H9 (cell line): ENCODE measurements around the gene LIN28B. TPM values are rescaled to one million over a fixed set of nuclear protein-coding genes. Genes with fewer than 3 reads are reported as not detected.
A peak's percentile ranks its signal among the peaks of the same experiment; 100 is the strongest.

ENCODE experiments used
- DNase-seq: peaks from one replicate; pipeline ENCODE4 v3.0.0-alpha.2; 2017
- H2AFZ ChIP-seq: one replicate; pipeline ENCODE4 v1.6.1; 2013; ENCODE audit warnings: mild to moderate bottlenecking, low read length, control low read depth, moderate library complexity
- H2AK5ac ChIP-seq: 2 replicates; pipeline ENCODE4 v1.6.1; 2013; ENCODE audit warnings: low read length, control low read depth, mixed read lengths; ENCODE audit not compliant: insufficient read length
- H2BK120ac ChIP-seq: one replicate; pipeline ENCODE4 v1.6.1; 2013; ENCODE audit warnings: low read depth, mild to moderate bottlenecking, low read length, control low read depth, inconsistent platforms; ENCODE audit not compliant: poor library complexity, severe bottlenecking
- H2BK12ac ChIP-seq: 2 replicates; pipeline ENCODE4 v1.6.1; 2013; ENCODE audit warnings: low read length, control low read depth, mixed read lengths, low read depth; ENCODE audit not compliant: insufficient read length
- H2BK15ac ChIP-seq: 2 replicates; pipeline ENCODE4 v1.6.1; 2013; ENCODE audit warnings: low read depth, low read length, control low read depth
- H2BK20ac ChIP-seq: one replicate; pipeline ENCODE4 v1.6.1; 2013; ENCODE audit warnings: low read depth, mild to moderate bottlenecking, low read length, control low read depth, inconsistent platforms; ENCODE audit not compliant: poor library complexity, severe bottlenecking
- H2BK5ac ChIP-seq: 2 replicates; pipeline ENCODE4 v1.6.1; 2013; ENCODE audit warnings: low read length, control low read depth, mixed read lengths; ENCODE audit not compliant: insufficient read length
- H3K14ac ChIP-seq: 2 replicates; pipeline ENCODE4 v1.6.1; 2013; ENCODE audit warnings: low read length, control low read depth; ENCODE audit not compliant: insufficient read depth
- H3K18ac ChIP-seq: 2 replicates; pipeline ENCODE4 v1.6.1; 2013; ENCODE audit warnings: low read depth, mild to moderate bottlenecking, mixed read lengths, low read length, control low read depth; ENCODE audit not compliant: insufficient read length
- H3K23ac ChIP-seq: 2 replicates; pipeline ENCODE4 v1.6.1; 2013; ENCODE audit warnings: low read length, control low read depth, mixed read lengths, low read depth; ENCODE audit not compliant: insufficient read length
- H3K23me2 ChIP-seq: 2 replicates; pipeline ENCODE4 v1.6.1; 2013; ENCODE audit warnings: low read depth, mild to moderate bottlenecking, mixed read lengths, low read length, control low read depth; ENCODE audit not compliant: insufficient read length, poor library complexity, severe bottlenecking
- H3K27ac ChIP-seq: 2 replicates; pipeline ENCODE4 v1.5.1; 2013; ENCODE audit warnings: low read length, control low read depth, mixed read lengths, low read depth; ENCODE audit not compliant: insufficient read length
- H3K27me3 ChIP-seq: 2 replicates; pipeline ENCODE4 v1.6.1; 2013; ENCODE audit warnings: low read length, control low read depth, inconsistent platforms; ENCODE audit not compliant: insufficient read depth
- H3K4ac ChIP-seq: 2 replicates; pipeline ENCODE4 v1.6.1; 2013; ENCODE audit warnings: low read depth, mild to moderate bottlenecking, control low read depth, inconsistent platforms, low read length, moderate library complexity
- H3K4me1 ChIP-seq: 2 replicates; pipeline ENCODE4 v1.6.1; 2013; ENCODE audit warnings: low read length, control low read depth, inconsistent platforms; ENCODE audit not compliant: insufficient read depth
- H3K4me2 ChIP-seq: 2 replicates; pipeline ENCODE4 v1.6.1; 2013; ENCODE audit warnings: low read length, control low read depth, mixed read lengths; ENCODE audit not compliant: insufficient read length, insufficient read depth
- H3K56ac ChIP-seq: 2 replicates; pipeline ENCODE4 v1.6.1; 2013; ENCODE audit warnings: low read depth, mild to moderate bottlenecking, mixed read lengths, low read length, control low read depth; ENCODE audit not compliant: insufficient read length
- H3K79me1 ChIP-seq: 2 replicates; pipeline ENCODE4 v1.6.1; 2013; ENCODE audit warnings: low read depth, mild to moderate bottlenecking, moderate library complexity, low read length, control low read depth, inconsistent platforms; ENCODE audit not compliant: insufficient read depth, poor library complexity, severe bottlenecking
- H3K79me2 ChIP-seq: 2 replicates; pipeline ENCODE4 v1.6.1; 2013; ENCODE audit warnings: low read length, control low read depth, inconsistent platforms; ENCODE audit not compliant: insufficient read depth
- H3K9ac ChIP-seq: 2 replicates; pipeline ENCODE4 v1.6.1; 2013; ENCODE audit warnings: low read length, control low read depth, mixed read lengths; ENCODE audit not compliant: insufficient read length; ENCODE audit errors: extremely low read depth
- H3K9me3 ChIP-seq: one replicate; pipeline ENCODE4 v1.6.1; 2013; ENCODE audit warnings: low read depth, low read length, inconsistent platforms; ENCODE audit not compliant: control insufficient read depth
- H3T11ph ChIP-seq: one replicate; pipeline ENCODE4 v1.6.1; 2013; ENCODE audit warnings: mild to moderate bottlenecking, low read length, control low read depth, inconsistent platforms
- H4K20me1 ChIP-seq: one replicate; pipeline ENCODE4 v1.6.1; 2013; ENCODE audit not compliant: control insufficient read depth, insufficient read length, insufficient read depth
- H4K5ac ChIP-seq: 2 replicates; pipeline ENCODE4 v1.6.1; 2013; ENCODE audit warnings: low read depth, mild to moderate bottlenecking, mixed read lengths, low read length, control low read depth; ENCODE audit not compliant: insufficient read length
- H4K8ac ChIP-seq: replicated peaks from 2 replicates; pipeline ENCODE4 v1.6.1; 2013; ENCODE audit warnings: low read length, control low read depth, mixed read lengths, low read depth; ENCODE audit not compliant: insufficient read length
- H4K91ac ChIP-seq: 2 replicates; pipeline ENCODE4 v1.6.1; 2013; ENCODE audit warnings: low read depth, mild to moderate bottlenecking, moderate library complexity, mixed read lengths, low read length, control low read depth; ENCODE audit not compliant: insufficient read length
- H3K27ac Mint-ChIP-seq, 3 experiments: 2 replicates in 2 of 3; 3 replicates in 1 of 3; pipeline ENCODE4 v1.8.0; 2020 to 2021; ENCODE audit warnings: mixed read lengths in 3 of 3, mild to moderate bottlenecking in 1 of 3, moderate library complexity in 1 of 3
- H3K27me3 Mint-ChIP-seq: 2 replicates; pipeline ENCODE4 v1.8.0; 2021; ENCODE audit warnings: low read depth, mild to moderate bottlenecking, moderate library complexity, mixed read lengths
- H3K36me3 Mint-ChIP-seq, 3 experiments: 2 replicates in 2 of 3; 3 replicates in 1 of 3; pipeline ENCODE4 v1.8.0; 2020 to 2021; ENCODE audit warnings: low read depth in 3 of 3, mixed read lengths in 3 of 3; ENCODE audit not compliant: insufficient read depth in 1 of 3
- H3K4me1 Mint-ChIP-seq, 2 experiments: 2 replicates each; pipeline ENCODE4 v1.8.0; 2020; ENCODE audit warnings: mixed read lengths in 2 of 2
- H3K4me3 Mint-ChIP-seq, 2 experiments: 2 replicates in 1 of 2; 3 replicates in 1 of 2; pipeline ENCODE4 v1.8.0; 2020 to 2021; ENCODE audit warnings: mild to moderate bottlenecking in 2 of 2, mixed read lengths in 2 of 2, moderate library complexity in 1 of 2
- H3K9me3 Mint-ChIP-seq, 2 experiments: 2 replicates in 1 of 2; 3 replicates in 1 of 2; pipeline ENCODE4 v1.8.0; 2020; ENCODE audit warnings: mild to moderate bottlenecking in 2 of 2, mixed read lengths in 2 of 2, moderate library complexity in 1 of 2
- WGBS: extraction: QIAGEN DNeasy Blood & Tissue Kit; methylation state at CpG from one replicate; pipeline ENCODE4 v1.1.7; 2013; ENCODE audit warnings: missing lambda C conversion rate, low lambda C conversion rate, mixed read lengths; ENCODE audit not compliant: insufficient read length; ENCODE audit errors: extremely low coverage; 5-methylcytosine and 5-hydroxymethylcytosine counted together
- total RNA-seq: library from RNA; stranded (reverse); gene quantifications from 2 replicates; pipeline ENCODE4 v1.2.1, GENCODE V29; 2021
- TF ChIP-seq, protein P1 (sequence below): fragments of 200-600 bp; sonication (generic); conservative IDR thresholded peaks from 3 replicates; pipeline ENCODE4 v1.8.0; 2021; ENCODE audit warnings: antibody characterized with exemption, mild to moderate bottlenecking

Gene LIN28B
- total RNA-seq, 1 experiment from 2014 or later: 110 TPM

- Histone ChIP-seq H3K23ac (no peak overlapping the region), H3K79me2 (no peaks in the 10 kb centered on the region; the same call in 1 of the 2 replicates), H3K18ac (peak overlapping the region; percentile 85), H3K27ac (no peak overlapping the region), H3K14ac (peak overlapping the region; percentile 94), H2AFZ (no peak overlapping the region), H4K5ac (no peak overlapping the region), H3K4me1 (no peaks in the 10 kb centered on the region), H3K56ac (no peak overlapping the region), H3K4ac (peak overlapping the region; percentile 33; the same call in 1 of the 2 replicates), H2BK20ac (no peak overlapping the region), H2BK15ac (no peak overlapping the region), H4K20me1 (no peaks in the 10 kb centered on the region), H2BK12ac (no peak overlapping the region), H3K23me2 (peaks cover 6% of the 10 kb centered on the region), H4K91ac (no peak overlapping the region), H3T11ph (no peak overlapping the region), H4K8ac (no peak overlapping the region), H3K9me3 (no peaks in the 10 kb centered on the region), H3K27me3 (no peaks in the 10 kb centered on the region), H2AK5ac (no peak overlapping the region), H3K4me2 (peak overlapping the region; percentile 59), H3K79me1 (no peaks in the 10 kb centered on the region), H3K9ac (peak overlapping the region; percentile 60), H2BK120ac (peak overlapping the region; percentile 40), H2BK5ac (no peak overlapping the region)
- Mint-ChIP-seq H3K9me3 (peaks cover 0 to 7% of the 10 kb centered on the region in 2 experiments; a peak in 2 of 5 replicates), H3K27me3 (no peaks in the 10 kb centered on the region), H3K4me3 (peak overlapping the region; percentile 79 to 84), H3K27ac (peak overlapping the region; percentile 88 to 97 (median 91); a peak in 6 of 7 replicates), H3K36me3 (peaks cover 3 to 15% (median 4%) of the 10 kb centered on the region in 3 experiments), H3K4me1 (peaks cover 20 to 21% of the 10 kb centered on the region in 2 experiments)
- no CpG with 5 or more reads among the region's 88 CpGs for WGBS
- TF ChIP-seq, protein P1, sequence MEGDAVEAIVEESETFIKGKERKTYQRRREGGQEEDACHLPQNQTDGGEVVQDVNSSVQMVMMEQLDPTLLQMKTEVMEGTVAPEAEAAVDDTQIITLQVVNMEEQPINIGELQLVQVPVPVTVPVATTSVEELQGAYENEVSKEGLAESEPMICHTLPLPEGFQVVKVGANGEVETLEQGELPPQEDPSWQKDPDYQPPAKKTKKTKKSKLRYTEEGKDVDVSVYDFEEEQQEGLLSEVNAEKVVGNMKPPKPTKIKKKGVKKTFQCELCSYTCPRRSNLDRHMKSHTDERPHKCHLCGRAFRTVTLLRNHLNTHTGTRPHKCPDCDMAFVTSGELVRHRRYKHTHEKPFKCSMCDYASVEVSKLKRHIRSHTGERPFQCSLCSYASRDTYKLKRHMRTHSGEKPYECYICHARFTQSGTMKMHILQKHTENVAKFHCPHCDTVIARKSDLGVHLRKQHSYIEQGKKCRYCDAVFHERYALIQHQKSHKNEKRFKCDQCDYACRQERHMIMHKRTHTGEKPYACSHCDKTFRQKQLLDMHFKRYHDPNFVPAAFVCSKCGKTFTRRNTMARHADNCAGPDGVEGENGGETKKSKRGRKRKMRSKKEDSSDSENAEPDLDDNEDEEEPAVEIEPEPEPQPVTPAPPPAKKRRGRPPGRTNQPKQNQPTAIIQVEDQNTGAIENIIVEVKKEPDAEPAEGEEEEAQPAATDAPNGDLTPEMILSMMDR: no peak
- peak; percentile 87 for DNase-seq
Observed at GRCh38 chr6:104940238-104940892, 16.5 kb upstream of the LIN28B start.
